ENCODE measurements around the gene PCDHAC1. TPM values are rescaled to one million over a fixed set of nuclear protein-coding genes. Genes with fewer than 3 reads are reported as not detected.
A peak's percentile ranks its signal among the peaks of the same experiment; 100 is the strongest.

PCDHAC1 gene, protein sequence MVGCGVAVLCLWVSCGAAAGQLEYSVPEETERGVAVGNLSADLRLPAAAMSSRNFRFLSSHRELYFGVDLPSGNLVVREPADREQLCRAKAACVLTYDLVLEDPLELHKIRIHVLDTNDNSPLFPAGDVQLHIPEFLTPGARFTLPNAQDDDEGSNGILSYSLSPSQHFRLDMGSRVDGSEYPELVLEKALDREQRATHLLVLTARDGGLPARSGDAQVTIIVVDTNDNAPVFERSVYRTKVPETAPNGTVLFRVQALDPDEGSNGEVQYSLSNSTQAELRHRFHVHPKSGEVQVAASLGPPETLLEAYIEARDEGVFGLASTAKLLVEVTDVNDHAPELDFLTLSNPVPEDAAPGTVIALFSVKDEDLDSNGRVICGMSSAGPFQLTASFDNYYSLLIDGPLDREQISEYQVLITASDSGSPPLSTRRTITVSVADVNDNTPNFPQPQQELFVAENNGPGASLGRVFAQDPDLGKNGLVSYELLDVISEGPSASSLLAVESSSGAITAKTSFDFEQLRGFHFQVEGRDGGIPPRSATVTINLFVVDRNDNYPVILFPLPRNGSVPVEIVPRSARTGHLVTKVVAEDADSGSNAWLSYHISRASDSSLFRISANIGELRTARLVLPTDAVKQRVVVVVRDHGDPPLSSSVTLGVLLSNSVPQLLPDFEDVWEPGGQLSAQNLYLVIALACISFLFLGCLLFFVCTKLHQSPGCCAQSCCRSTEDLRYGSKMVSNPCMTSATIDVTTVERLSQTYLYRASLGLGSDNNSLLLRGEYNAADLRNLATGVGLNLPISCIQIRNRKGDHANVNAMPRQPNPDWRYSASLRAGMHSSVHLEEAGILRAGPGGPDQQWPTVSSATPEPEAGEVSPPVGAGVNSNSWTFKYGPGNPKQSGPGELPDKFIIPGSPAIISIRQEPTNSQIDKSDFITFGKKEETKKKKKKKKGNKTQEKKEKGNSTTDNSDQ
- 0.59 TPM for total RNA-seq (2021; ENCODE audit: unreplicated experiment)
- 0.24 TPM for polyA plus RNA-seq (2012; ENCODE audit: insufficient read length)
- Bru-seq, nascent RNA, result percentile 53 among the genes with signal in this experiment
- BruChase-seq, experiment 1, labeled RNA remaining after a 2-hour chase, result percentile 52 among the genes with signal in this experiment
- BruChase-seq, experiment 2, labeled RNA remaining after a 6-hour chase, result percentile 51 among the genes with signal in this experiment
- long read RNA-seq, full-length matches to known transcripts, result 1 of 1 reads
- long read RNA-seq, partial matches to known transcripts, result 0 of 1 reads
- long read RNA-seq, other reads (novel, unspliced or antisense), result 0 of 1 reads

DNA sequence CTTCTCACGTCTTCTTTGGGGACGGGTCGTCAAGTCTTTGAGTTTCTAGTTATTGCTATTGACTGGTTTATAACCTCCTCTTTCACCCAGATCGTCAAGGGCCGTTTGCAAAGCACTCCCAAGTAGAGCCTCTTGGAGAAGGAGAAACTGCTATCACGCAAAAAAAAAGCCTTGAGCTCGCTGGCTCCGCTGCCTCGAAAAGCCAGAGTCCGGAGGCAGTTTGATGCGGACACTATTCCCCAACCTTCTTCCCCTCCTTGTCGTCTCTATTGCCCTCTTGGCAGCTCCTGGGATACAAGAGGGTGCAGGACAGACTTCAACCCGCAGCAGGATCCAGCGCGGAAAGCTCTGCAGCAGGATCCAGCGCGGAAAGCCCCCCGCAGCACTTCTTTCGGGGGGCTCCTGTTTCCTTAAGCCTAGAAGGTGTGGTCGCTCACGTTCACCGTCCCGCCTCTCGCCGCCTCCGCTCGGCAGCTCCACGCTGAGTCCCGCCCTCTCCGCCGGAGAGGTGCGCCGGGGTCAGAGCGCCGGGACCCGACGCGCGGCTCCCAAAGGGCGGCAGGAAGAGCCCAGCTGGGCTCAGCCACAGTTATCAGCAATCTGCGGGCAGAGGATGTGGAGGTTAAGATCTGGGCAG lies at the start of gene PCDHAC1:
PCDHAC1 (plus strand) TSS at position 494 of the 637 bp plus-strand sequence. CDS start 594 bp downstream, outside the sequence.
- ChIA-PET POLR2A (no interaction called here), CTCF (no interaction called here)
- intact Hi-C loops (cut with micrococcal nuclease; ENCODE audit: unreplicated experiment) (no loop called here), in situ Hi-C loops (cut with HindIII; ENCODE audit: low pct_unique_long_range_greater_than_20kb, low sequenced_read_pairs) (no loop called here)
- no peak within 1 kb of the TSS for H3K27ac ChIP-seq (ENCODE audit: low read length)
- no peaks in the 10 kb centered on the region; the same call in 1 of the 2 replicates for H3K36me3 ChIP-seq (ENCODE audit: control insufficient read depth, insufficient read depth, low read length)
- ATAC-seq (no peak), DNase-seq (ENCODE audit: low read depth, low spot score) (no peak)
- H3K9me3 ChIP-seq (ENCODE audit: control insufficient read depth, insufficient read depth, low read depth, low read length), result no peaks in the 10 kb centered on the region
- no peak within 1 kb of the TSS; a peak in 1 of 4 replicates for H3K4me3 ChIP-seq (ENCODE audit: low read depth in 2 of 2, low read length in 2 of 2)
- TF ChIP-seq POLR2AphosphoS5 (IDR thresholded peaks at IDR 0.05; ENCODE audit: low read depth, low read length), result no peak
- TF ChIP-seq, protein P1, sequence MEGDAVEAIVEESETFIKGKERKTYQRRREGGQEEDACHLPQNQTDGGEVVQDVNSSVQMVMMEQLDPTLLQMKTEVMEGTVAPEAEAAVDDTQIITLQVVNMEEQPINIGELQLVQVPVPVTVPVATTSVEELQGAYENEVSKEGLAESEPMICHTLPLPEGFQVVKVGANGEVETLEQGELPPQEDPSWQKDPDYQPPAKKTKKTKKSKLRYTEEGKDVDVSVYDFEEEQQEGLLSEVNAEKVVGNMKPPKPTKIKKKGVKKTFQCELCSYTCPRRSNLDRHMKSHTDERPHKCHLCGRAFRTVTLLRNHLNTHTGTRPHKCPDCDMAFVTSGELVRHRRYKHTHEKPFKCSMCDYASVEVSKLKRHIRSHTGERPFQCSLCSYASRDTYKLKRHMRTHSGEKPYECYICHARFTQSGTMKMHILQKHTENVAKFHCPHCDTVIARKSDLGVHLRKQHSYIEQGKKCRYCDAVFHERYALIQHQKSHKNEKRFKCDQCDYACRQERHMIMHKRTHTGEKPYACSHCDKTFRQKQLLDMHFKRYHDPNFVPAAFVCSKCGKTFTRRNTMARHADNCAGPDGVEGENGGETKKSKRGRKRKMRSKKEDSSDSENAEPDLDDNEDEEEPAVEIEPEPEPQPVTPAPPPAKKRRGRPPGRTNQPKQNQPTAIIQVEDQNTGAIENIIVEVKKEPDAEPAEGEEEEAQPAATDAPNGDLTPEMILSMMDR (IDR thresholded peaks at IDR 0.05), result no peak
- TF ChIP-seq TCF7L2 (IDR thresholded peaks at IDR 0.05; ENCODE audit: low read depth, low read length), result no peak
- no peak for TF ChIP-seq SIN3A (IDR thresholded peaks at IDR 0.05; ENCODE audit: borderline replicate concordance, insufficient read depth, low read depth, low read length)
- TF ChIP-seq, protein P2, sequence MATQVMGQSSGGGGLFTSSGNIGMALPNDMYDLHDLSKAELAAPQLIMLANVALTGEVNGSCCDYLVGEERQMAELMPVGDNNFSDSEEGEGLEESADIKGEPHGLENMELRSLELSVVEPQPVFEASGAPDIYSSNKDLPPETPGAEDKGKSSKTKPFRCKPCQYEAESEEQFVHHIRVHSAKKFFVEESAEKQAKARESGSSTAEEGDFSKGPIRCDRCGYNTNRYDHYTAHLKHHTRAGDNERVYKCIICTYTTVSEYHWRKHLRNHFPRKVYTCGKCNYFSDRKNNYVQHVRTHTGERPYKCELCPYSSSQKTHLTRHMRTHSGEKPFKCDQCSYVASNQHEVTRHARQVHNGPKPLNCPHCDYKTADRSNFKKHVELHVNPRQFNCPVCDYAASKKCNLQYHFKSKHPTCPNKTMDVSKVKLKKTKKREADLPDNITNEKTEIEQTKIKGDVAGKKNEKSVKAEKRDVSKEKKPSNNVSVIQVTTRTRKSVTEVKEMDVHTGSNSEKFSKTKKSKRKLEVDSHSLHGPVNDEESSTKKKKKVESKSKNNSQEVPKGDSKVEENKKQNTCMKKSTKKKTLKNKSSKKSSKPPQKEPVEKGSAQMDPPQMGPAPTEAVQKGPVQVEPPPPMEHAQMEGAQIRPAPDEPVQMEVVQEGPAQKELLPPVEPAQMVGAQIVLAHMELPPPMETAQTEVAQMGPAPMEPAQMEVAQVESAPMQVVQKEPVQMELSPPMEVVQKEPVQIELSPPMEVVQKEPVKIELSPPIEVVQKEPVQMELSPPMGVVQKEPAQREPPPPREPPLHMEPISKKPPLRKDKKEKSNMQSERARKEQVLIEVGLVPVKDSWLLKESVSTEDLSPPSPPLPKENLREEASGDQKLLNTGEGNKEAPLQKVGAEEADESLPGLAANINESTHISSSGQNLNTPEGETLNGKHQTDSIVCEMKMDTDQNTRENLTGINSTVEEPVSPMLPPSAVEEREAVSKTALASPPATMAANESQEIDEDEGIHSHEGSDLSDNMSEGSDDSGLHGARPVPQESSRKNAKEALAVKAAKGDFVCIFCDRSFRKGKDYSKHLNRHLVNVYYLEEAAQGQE (IDR thresholded peaks at IDR 0.05; ENCODE audit: insufficient read depth in 1 of 2, low read depth in 2 of 2, low read length in 1 of 2), result no peak
- BruUV-seq (replicated peaks), result no TSS peak
- no peaks in the 10 kb centered on the region for H3K4me1 ChIP-seq (ENCODE audit: control insufficient read depth, insufficient read depth, low read length)
- no peaks in the 10 kb centered on the region for H3K27me3 ChIP-seq (ENCODE audit: control insufficient read depth, insufficient read depth, low read length)

All from Panc1 (cell line).